ENCODE results near the gene STARD6.

DNA sequence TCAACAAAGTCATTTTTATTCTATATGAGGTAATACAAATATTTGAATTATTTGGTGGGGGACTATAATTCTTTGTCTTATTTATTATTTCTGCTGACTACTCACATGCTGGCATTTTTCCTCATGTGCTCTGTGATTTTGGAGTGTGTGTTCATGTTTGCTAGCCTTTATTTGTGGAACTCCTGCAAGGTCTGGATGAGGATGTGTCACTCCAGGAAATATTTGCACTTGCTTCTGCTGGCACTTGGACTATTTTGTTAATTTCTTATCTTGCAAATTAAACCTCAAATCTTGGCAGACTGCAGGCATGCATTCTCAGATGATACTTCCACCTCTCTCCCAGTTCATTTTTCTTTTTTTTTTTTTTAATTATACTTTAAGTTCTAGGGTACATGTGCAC, 54.2 kb downstream of the STARD6 start:
- TF ChIP-seq, protein P1, sequence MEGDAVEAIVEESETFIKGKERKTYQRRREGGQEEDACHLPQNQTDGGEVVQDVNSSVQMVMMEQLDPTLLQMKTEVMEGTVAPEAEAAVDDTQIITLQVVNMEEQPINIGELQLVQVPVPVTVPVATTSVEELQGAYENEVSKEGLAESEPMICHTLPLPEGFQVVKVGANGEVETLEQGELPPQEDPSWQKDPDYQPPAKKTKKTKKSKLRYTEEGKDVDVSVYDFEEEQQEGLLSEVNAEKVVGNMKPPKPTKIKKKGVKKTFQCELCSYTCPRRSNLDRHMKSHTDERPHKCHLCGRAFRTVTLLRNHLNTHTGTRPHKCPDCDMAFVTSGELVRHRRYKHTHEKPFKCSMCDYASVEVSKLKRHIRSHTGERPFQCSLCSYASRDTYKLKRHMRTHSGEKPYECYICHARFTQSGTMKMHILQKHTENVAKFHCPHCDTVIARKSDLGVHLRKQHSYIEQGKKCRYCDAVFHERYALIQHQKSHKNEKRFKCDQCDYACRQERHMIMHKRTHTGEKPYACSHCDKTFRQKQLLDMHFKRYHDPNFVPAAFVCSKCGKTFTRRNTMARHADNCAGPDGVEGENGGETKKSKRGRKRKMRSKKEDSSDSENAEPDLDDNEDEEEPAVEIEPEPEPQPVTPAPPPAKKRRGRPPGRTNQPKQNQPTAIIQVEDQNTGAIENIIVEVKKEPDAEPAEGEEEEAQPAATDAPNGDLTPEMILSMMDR (conservative IDR thresholded peaks at IDR 0.05; ENCODE audit: low read length) = no peak
- TF ChIP-seq EZH2phosphoT487 (IDR thresholded peaks at IDR 0.05; ENCODE audit: borderline replicate concordance, low read depth, low read length) = no peak
